CD4-positive, alpha-beta T cell treated with Interleukin-17A for 4 hours (primary cell): ENCODE measurements around the gene PIK3R5.

Source experiments
- DNase-seq: peaks from one replicate; pipeline ENCODE4 v3.0.0-alpha.2; 2020; ENCODE audit warnings: mixed read lengths

Gene PIK3R5

DNA sequence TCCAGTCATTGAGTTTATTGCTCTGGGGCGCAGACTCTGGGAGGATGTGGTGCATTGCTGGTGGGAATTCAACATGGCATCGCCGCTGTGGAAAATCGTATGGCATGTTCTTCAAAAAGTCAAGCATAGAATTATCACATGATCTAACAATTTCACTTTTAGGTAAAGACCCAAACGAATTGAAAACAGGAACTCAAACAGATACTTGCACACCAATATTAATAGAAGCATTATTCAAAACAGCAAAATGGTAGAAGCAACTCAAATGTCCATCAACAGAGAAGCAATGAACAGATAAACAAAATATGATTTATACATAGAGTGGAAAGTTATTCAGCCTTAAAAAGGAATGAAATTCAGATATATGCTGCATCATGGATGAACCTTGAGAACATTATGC lies 113.9 kb downstream of the PIK3R5 start:
- DNase-seq = no peak

DNA sequence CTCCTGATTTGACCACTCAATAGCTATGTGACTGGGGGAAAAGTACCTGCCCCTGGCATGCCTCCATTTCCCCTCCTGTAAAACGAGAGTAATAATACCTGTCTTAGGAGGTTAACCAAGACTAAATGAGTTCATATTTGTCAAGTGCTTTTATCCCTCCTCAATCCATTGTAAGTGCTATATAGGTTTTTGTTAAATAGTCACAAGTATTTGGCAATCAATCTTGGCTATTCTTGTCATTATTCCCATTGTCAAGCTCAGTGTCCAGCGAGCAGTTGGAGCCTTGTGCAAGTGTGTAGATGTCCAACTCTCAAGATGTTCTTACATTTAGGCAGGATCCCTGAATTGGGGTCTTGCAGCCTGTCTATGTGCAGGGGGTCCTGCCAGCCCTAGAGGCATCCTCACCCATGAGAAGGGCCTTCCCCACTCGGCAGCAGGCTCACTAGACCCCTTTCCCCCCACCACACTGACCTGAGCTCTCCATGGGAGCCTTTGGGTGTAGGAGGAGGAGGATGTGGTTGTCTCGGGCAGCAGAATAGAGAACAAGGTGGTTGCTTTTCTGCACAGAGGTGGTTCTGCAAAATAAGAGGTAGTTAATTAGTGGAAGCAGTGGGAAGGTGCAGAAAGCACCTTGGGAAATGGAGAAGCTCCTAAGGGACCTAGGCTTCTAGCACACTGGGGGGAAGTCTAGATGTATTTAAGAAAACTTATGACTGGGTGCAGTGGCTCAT lies 116.0 kb downstream of the PIK3R5 start:
- no peak for DNase-seq

DNA sequence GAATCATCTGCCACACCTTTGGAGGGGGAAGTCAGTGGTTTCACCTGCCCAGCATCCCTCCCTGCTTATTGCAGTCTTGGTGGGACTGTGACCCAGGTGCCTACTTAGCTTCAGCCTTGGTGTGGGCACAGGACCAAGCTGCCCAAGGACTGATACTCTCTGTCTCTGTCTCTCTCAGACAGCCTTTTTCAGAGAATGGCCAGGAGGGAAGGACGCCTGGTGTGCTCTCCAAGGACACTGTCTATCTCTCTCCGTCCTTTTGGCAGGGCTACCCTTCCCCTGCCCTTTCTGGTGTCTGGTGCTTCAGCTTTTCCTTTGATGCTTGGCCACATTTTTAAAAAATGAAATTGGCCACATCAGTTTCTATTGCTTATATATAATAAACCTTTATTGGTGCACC lies 117.6 kb downstream of the PIK3R5 start:
- no peak for DNase-seq

DNA sequence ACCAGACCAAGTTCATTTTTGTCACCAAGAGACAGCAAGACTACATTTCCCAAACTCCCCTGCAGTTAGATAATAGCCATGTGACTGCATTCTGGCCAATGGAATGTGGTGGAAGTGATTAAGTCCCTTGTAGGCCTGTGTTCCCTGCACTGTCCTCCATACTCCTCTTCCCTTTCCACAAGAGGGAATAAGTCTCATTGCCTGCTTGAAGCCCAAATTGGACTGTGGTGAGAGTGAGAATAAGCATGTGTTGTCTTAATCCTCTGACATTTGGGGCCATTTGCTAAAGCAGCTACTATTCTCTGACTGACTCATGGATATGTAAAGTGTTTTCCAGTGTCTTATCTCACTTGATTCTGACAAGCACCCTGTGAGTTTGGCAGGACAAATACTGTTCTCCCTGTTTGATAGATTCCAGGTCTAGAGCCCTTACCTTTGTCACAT lies 118.7 kb downstream of the PIK3R5 start:
- DNase-seq = no peak

DNA sequence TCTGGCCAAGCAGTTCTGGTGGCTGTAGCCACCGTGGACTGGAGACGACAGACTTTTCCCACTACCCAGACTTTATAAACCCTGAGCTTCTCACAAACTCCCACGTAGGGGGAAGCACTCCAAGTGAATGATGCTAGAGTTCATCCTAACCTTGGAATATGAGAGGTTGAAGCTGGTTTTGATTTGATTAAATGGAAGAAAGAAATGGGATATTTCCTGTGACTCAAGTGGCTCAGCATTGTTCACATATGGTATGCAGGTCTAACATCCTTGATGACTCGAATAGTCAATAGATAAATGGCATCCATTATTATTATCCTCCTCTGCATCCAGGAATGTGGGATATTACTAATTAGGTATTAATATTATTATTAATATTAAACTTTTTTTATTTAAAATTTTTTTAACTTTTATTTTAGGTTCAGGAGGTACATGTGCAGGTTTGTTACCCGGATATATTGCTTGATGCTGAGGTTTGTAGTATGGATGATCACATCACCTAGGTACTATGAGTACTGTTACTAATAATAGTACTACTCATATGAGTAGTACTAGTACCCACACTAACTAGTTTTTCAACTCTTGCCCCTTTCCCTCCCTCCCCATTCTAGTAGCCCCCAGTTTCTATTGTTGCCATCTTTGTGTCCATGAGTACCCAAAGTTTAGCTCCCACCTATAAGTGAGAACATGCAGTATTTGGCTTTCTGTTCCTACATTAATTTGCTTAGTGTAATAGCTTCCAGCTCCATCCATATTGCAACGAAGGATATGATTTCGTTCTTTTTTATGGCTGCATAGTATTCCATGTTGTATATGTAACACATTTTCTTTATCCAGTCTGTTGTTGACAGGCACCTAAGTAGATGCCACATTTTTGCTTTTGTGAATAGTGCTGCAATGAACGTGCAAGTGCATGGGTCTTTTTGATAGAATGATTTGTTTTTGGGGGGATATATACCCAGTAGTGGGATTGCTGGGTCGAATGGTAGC lies 121.0 kb downstream of the PIK3R5 start:
- DNase-seq = no peak

DNA sequence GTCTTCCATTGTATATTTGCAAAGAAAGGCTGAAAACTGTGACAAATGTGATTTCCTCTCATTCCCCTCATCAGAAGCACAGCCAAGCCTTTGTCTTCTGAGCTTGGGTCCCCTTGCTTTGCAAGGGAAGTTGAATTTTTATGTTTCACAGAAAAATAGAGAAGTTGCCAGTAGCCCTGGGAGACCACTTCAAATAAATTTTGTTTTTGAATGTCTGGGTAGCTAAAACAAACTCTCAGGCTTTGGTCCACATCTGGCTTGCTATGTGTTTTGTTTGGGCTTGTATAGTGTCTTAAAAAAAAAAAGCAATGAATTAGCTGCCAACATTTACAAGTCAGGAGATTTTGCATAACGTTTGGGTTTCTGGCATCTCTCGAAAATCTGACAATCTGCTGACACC lies 122.2 kb downstream of the PIK3R5 start:
- DNase-seq = no peak

DNA sequence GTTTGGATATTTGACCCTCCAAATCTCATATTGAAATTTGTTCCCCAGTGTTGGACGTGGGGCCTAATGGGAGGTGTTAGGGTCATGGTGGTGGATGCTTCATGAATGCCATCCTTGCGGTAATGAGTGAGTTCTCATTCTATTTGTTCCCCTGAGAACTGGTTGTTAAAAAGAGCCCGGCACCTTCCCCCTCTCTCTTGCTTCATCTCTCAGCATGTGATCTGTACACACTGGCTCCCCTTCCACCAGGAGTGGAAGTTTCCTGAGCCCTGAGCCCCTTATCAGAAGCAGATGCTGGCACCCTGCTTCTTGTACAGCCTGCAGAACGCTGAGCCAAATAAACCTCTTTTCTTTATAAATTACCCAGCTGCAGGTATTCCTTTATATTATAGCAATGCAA lies 123.7 kb downstream of the PIK3R5 start:
- DNase-seq = no peak

DNA sequence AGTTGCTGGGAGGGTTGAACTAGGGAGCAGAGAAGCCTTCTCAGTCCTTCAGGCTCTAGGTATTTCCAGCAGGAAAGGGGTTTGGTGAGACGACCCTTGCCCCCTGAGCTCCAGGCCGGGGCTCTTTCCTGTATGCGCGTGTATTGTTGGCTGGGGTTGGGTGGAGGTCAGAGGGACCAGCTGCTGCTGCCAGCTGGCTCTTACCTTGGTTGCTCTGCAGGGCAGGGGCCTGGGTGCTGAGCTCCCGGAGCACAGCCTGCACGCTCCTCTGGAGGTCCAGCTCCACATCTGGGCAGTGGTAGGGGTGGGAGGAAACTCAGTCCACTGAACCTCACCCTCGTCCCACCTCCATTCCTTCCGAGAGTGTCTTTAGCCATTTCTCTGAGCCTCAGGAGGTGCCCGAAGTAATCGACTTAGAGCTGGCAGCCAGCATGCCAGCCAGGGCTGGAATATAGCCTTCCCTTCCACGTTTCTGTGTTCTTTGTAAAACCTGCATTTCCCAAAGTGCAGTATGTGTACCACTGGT lies 126.0 kb downstream of the PIK3R5 start:
- DNase-seq = no peak

DNA sequence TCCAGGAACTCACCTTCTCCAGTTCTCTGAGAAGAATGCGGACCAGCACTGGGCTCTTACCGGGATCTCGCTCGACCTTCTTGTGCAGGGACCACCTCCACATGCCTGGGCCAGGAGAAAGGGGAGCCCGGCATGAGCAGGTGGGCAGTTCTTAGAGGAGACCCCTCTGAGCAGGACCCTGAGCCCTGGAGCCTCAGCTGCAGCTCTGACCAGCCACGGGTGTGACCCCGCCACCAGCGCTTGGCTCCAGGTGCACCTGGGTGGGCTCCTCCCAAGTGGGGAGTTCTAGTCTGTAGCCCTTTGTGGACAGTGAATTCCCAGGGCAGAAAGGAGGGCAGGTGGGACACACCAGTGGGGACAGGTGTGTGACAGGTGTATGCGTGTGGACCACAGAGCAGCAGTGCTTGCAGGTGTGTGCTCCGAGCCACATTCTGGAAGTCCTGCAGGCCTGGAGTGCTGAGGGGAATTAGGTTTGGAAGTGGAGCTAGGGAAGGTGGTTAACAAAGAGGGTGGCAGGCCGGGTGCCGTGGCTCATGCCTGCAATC lies 126.9 kb downstream of the PIK3R5 start:
- no peak for DNase-seq

DNA sequence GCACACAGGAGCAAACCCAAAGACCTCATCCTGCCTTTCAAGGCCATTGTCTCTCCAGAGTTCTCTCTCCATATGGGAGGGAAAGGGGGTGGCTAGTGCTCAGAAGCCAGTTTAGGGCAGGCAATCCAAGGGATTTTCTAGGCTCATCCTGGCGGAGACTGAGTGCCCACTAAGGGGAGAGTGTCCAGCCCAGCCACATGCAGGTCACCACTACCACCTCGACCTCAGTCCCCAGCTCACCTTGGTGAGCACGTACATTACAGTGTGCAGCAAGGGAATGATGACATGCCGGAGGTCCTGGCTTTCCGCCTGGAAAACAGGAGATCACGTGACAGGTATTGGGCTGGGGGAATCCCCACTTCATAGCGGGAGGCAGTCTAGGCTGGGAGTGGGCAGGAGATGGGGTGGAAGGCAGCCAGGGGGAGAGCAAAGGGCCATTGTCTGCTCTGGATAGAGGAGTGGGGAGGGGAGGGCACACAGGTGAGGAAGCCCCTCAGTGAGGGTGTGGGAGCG lies 127.9 kb downstream of the PIK3R5 start:
- no peak for DNase-seq

DNA sequence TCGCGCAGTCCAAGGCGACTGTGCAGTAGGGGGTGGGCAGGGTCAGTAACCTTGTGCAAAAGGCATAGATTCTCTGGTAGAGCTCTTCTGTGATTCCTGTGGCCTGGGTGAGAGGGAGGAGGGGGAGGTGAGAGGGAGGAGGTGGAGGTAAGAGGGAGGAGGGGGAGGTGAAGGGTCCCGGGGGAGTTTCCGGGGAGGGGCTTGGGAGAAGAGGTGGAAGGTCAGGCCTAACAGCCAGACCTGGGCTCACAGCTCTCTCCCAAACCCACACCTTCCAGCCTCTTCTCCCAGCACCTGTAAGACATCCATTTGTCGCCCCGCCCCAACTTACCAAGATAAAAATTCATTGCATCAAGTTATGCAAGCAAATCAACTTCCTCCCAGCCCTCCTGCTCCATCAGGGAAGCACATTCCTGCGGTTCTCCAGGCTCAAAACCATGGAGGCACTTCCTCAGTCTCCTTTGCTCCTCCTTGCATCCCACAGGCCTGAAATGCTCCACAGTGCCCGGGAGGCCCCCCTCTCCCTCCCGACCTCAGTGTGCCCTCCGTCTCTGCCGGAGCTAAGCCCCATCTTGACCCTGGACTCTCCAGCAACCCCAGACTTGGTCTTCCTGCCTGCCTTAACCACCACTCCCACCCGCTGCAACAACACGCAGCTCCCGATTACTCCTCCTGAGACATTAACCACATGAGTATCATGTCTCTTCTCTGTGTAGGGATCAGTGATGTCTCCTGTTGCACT lies 128.5 kb downstream of the PIK3R5 start:
- DNase-seq = no peak

DNA sequence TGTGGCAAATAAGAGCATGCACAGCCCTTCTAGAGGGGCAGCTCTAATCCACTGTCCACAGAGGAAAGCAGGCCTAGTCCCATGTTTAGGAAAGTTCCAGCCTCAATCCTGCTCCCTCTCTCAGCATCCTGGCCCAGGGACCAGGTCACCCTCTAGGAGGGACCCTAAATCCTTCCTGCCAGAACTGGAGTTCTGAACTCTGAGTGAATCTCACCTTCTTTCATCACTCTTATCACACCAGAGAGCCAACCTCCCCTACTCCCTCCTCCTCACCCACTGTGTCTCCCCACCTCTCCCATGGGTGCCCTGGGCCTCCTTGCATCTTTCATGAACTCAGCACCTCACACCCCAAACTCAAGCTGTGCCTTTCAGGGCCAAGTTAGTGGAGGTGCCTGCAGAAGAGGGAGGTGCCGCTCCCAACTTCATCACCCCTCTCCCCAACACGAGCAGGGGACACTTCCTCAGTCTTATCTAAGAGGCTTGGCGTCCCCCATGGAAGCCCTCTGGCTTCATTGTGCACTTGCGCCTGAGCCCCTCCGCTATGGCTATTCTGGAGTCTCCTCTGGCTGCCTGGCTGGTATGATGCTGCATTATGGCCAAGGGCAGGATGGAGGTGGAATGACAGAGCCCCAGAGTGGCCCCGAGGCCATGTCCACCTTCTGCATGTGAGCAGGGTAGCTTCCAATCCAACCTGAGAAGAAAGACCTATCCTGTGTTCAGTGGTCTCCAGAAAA lies 129.7 kb downstream of the PIK3R5 start:
- DNase-seq = no peak

DNA sequence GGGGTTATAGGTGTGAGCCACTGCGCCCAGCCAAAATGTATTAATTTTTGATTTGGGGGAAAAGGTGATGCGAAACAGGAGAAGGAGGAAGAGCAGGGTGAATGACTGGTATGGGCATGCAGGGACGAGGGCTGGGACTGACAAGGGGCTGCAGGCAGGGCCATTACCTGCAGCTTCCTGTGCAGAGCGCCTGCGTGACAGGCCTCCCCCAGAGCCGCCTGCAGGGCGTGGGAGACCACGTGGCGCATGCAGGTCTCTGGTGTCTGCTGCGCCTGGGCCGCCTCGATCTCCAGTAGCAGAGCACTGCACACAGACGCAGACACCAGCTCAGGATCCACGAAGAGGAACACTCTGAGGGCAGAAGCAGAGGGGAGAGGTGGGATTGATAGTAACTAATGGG lies 130.4 kb downstream of the PIK3R5 start:
- no peak for DNase-seq

DNA sequence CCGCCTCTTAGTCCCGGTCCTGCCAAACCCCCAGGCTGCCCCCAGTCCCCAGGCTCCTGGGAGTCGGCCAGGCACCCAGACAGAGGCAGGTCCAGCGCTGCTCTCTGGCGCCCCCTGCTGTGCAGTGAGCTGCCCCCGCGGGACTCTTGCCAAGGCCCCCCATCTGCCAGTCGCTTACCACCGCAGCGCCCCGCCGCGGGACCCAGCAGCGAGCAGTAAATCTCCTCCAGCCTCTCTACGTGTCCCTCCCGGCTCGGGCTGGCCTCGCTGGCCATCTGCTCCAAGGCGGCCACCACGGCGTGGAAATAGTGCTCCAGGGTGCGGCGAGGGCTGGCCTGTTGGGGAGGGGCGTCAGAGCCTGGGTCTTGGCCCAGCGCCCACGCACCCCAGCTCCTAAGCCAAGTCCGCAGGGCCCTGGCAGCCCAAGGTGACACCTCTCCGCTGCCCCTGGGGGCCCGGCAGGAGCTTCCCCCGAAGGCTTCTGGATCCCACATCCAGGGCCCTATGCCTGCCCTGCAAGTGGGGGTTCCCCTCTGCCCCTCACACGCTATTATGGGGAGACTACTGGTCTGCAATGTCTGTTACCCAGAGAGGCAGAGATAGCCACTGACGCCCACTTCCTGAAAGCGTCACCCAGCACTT lies 132.7 kb downstream of the PIK3R5 start:
- DNase-seq = peak; percentile 46

DNA sequence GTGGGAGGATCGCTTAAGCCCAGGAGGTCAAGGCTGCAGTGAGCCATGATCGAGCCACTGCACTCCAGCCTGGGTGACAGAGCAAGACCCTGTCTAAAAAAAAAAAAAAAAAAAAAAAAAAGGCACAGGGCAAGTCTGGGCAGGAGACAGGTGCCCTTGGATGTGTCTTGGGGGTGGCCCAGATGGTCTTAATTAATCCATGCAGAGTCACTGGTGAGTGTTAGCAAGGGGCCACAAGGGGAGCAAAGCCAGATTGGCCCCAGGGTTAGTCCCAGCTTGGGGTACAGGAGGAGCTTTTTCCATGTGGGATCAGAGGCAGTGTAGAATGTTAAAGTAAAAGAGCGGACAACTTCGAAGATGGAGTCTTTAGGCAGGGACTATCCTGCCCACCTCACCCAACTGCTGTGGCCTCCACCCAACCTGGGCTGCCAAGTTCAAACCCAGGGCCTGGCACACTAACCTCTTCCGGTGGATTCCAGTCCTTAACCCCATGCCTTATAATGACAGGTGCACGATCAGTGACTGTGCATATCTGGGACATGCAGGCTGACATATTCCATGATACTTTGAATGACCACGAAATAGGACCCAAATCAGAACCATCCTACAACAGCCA lies 134.2 kb downstream of the PIK3R5 start:
- no peak for DNase-seq

DNA sequence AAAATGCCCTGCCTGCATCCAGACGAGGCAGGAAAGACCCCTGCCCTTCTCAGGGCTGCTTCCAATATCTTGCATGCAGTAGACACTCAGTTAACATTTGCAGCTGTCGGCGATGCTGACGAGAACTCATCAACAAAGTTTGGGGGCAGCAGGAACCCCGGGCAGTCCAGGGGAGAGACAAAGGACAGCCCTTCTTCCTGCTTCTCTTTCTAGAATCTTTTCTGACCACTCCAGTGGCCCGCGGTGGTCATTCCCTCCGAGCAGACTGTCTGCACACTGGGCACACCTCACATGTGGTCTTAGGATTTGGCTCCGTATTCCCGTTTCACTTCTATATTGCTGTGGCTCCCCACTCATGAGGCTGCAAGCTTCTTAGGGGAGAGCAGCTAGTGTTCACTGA lies 135.4 kb downstream of the PIK3R5 start:
- DNase-seq = no peak

DNA sequence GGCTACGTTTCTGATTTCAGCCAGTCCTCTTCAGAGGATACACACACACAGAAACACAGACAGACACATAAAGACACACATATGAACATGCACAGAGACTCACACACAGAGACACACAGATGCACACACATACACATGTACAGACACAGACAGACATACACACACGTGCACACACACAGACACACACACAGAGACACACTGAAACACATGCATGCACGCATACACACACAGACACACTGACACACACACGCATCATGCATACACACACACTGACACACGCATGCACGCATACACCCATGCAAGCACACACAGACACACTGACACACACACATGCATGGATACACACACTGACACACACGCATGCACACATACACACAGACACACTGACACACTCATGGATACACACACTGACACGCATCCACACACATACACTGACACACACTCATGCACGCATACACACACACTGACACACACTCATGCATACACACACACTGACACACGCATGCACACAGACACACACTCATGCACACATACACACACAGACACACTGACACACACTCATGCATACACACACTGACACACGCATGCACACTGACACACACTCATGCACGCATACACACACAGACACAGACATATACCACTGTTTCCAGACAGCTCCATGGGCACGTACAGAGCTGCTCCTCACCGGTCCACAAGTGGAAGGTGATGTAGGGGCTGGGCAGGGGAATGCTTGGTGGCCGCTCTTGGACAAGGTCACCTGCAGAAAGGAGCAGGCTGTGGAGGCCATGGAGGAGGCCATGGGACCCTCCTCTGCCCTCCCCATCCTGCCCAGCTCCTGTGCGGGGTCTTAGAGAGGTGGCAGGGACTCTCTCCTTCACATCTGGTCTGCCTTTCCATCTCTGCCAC lies 136.2 kb downstream of the PIK3R5 start:
- no peak for DNase-seq
